Stimulated activated CD8-positive, alpha-beta memory T cell treated with anti-CD3 and anti-CD28 coated beads, Interleukin-12 subunit alpha, Interleukin-12 subunit beta, amount 100 ng/mL, for 24 hours (primary cell): Measurements from ENCODE around the gene CRKL.
"Not testable (repeated sequence)": the region's sequence is repeated elsewhere in the genome, so short reads cannot be mapped to it uniquely, and the experiment has no call there.

Source experiments
- DNase-seq: peaks from one replicate; pipeline ENCODE4 v3.0.0-alpha.2; 2020; ENCODE audit errors: extremely low read depth

CRKL gene

DNA sequence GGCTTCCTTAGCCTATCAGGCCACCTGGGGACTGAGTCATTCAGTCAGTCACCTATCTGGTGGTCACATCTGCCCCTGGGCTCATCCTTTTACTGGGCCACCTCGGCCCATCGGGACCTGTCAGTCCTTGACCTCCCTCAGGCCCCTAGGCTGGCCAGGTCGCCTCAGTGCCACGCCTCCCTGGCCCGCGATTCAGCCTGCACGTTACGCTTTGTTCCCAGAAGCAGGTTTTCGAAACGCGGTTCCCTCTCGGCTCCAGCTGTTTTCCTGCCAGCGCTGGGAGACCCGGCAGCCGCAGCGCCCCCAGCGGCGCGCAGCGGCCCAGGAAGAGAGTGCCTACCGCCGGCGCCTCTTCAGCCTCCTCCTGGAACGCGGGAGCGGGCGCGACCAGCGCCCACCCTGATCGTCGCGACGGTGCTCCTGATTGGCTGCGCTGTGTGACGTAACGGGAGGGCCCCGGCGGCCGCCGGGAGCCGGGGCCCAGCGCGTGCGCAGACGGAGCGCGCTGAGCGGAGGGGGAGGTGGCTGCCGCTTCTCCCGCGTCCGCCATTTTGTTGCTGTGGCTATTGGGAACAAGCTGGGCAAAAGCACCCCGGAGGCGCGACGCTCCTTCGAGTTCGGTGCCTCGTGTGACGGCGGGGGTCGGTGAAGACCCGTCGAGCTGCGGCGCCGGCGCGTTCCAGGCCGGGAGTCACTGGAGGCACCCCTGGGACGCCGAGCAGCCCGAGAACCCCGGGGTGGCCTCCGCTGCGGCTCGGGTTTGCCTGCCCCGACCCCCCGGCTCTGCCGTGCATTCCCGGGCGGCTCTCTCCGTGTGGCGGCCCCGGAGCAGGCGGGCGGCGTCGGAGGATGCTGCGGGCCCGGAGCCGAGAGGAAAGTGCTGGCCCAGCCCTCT is at the start of gene CRKL:
TSS of gene CRKL (plus strand) at position 492 of the 895 bp plus-strand sequence. CDS start 528 bp downstream, outside the sequence.
- DNase-seq, result peak; percentile 88

DNA sequence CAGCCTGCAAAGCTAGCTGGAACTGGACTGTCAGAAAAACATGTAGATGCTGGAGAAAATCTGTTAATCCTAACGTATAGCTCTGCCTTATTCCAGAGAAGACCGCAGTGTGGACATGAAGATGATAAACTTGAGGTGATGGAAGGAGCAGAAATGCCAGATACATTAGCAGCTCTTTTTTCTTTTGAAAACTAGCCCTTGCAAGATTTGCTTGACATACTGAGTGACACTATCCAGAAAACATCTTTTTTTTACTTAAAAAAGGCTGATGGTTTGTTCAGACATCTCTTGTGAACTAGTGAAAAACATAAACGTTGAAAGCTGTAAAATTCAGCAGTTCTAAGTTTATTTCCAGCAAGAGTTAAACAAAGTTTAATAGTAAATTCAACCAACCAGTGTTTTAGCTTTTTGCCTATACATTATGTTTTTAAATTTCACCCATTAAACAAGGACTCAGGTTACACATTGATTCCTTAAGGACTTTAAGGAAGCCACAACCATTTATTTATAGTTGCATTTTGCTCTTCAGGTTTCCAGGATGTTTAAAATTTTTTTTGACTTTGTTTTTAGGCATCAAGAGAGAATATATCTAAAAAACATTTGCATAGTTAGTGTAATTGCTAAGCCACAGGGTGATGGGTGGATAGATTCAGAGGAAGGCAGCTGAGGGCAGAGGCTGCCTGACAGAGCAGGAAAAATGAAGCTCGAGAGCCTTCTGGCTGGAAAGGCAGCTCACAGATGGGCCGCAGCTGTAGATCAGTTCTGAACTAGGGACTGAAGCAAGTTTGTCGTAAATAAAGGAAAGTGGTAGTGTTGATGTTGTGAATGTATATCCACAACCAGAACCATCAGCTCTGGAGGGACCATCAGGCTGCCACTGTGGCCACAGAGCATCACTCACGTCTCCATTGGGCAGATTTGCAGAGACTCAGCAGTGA is 48.9 kb upstream of the CRKL start:
- no peak for DNase-seq

DNA sequence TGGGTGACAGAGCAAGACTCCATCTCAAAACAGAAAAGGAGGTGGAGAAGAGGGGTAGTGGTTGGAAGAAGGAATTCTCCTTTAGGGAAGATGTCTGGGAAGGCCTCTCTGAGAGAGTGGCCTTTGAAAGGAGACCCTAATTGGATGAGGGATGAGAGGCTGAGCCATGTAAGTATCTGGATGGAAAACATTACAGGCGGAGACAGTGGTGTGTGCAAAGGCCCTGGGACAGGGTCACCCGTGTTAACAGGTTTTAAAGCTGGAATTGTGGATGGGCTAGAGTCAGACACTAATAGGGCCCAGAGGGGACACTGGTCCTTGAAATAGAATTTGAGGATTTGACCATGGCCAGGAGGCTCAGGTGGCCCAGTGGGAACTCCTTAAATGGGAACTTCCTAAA is 48.0 kb upstream of the CRKL start:
- DNase-seq, result no peak

GRCh38 chr22:20873214-20873613 is 44.0 kb upstream of the CRKL start:
- no peak for DNase-seq

GRCh38 chr22:20875296-20875695 is 41.9 kb upstream of the CRKL start:
- DNase-seq, result no peak

- no peak for DNase-seq
Observed at GRCh38 chr22:20877715-20878114, 39.5 kb upstream of the CRKL start.

- DNase-seq, result no peak
Observed at GRCh38 chr22:20881231-20881630, 36.0 kb upstream of the CRKL start.

- no peak for DNase-seq
Observed at GRCh38 chr22:20881869-20882815, 35.1 kb upstream of the CRKL start.

GRCh38 chr22:20882855-20883254 is 34.4 kb upstream of the CRKL start:
- no peak for DNase-seq

DNA sequence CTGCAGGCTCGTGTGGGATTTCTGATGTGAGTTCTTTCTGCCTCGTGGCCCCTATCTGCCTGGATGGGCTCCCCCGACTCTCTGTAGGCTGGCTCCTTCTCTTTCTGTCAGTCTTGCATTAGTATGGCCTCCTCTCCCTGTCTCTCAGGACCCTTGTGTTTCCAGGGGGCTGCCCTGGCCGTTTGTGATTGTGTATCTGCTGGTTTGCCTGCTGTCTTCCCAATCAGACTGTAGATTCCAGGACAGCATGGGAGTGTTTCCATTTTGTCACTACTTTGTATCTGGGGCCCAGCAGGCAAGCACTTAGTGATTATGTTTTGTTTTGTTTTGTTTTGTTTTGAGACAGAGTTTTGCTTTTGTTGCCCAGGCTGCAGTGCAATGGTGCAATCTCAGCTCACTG is 32.8 kb upstream of the CRKL start:
- DNase-seq, result no peak

- DNase-seq, result no peak
Observed at GRCh38 chr22:20885017-20885556, 32.1 kb upstream of the CRKL start.

- DNase-seq, result peak; percentile 3
Observed at GRCh38 chr22:20885557-20886323, 31.5 kb upstream of the CRKL start.

GRCh38 chr22:20887375-20887774 is 29.8 kb upstream of the CRKL start:
- DNase-seq, result no peak

DNA sequence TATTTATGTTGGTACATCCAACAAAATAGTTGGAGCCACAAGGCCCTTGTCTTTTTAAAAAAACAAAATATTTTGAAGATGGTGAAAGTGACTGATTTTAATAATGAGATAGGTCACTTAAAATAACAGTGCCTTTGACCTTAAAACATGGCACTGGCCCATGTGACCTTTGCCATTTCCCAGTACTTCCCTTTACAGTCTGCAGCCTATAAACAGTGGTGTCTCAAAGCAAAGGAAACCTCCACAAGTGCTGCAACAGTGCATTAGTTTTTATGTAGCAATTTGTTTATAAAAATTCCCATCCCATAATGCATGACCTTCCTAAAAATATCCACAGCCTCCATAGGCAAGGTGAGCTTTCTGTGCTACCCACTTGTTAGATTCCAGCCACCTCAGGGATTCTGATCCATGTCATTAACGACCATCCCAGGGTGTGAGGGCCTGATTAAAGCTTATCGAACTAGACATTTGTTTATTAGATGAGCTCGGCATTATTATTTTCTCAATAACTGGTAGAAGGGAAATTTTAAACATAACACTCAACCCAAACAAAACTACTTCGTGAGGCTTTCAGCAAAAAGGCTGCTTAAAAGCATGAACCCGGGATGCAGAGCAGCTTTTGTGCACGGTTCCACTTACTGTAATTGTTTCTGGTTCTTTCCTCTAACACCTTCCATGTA is 28.0 kb upstream of the CRKL start:
- no peak for DNase-seq

DNA sequence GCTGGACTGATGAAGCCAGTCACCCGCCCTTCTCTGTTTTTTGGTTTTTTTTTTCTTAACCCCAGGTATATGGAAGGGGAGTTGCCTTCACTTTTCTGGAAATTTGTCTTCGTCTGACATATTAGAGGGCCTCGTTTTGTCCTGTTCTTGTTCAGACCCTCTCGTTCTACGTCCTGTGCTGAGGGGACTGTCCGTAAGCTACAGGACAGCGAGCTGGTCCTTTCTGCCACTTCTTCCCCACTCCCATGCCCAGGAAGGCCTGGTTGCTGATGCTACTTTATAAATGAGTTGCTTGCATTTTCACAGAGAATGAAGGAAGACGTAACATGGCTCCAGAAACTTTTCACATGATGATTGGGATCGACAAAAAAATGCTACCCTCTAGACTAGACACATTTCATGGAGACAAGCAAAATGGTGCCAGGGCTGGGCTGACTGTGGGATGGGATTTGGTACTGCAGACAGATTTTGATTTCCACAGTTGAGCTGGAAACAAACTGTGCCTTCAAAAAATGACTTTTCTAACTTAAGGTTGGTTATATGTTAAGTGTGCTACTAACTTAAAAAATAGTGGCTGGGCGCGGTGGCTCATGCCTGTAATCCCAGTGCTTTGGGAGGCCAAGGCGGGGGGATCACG is 27.2 kb upstream of the CRKL start:
- no peak for DNase-seq

DNA sequence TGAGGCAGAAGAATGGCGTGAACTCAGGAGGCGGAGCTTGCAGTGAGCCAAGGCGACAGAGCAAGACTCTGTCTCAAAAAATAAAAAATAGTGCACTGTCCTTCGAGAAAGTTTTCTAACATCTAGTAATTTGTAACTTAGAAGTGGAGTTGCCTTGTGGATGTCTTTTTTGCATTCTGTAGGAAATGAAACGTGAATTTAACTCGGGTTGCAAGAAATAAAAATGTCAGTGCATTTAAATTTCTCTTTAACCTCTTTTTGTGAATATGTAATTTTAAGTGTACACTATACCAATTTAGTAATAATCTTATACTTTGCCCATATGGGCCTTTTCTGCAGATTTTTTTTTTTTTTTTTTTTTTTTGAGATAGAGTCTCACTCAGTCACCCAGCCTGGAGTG is 26.2 kb upstream of the CRKL start:
- no peak for DNase-seq

DNA sequence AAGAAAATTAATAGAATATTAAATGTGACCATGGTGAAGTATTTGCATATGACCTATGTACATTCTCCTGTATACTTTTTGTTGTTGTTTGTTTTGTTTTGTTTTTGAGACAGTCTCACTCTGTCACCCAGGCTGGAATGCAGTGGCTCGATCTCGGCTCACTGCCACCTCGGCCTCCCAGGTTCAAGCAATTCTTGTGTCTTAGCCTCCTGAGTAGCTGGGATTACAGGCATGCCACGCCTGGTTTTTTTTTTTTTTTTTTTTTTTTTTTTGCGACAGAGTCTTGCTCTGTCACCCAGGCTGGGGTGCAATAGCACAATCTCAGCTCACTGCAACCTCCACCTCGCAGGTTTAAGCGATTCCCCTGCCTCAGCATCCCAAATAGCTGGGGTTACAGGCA is 19.5 kb upstream of the CRKL start:
- DNase-seq, result not testable (repeated sequence)

- DNase-seq, result no peak
Observed at GRCh38 chr22:20899827-20900423, 17.3 kb upstream of the CRKL start.
